ENCODE data around the gene SLC37A1.

GRCh38 chr21:42531771-42532170 is 18.1 kb downstream of the SLC37A1 start:
- TF ChIP-seq CTCF (conservative IDR thresholded peaks at IDR 0.05; ENCODE audit: low read length) (no peak), EZH2phosphoT487 (IDR thresholded peaks at IDR 0.05; ENCODE audit: borderline replicate concordance) (no peak)

All from Loucy (cell line).